Vagina (tissue), 2 donors: Measurements from ENCODE around the gene SLC29A3. TPM values are rescaled to one million over a fixed set of nuclear protein-coding genes. Genes with fewer than 3 reads are reported as not detected.

Experiments used
- DNase-seq, 2 donors: peaks; one replicate each; pipeline ENCODE4 v3.0.0-alpha.2; 2017; ENCODE audit errors: extremely low spot score in 2 of 2
- H3K27ac ChIP-seq: fragments of 200-600 bp; sonication (generic); one replicate; pipeline ENCODE4 v1.5.1; 2019
- H3K27me3 ChIP-seq: fragments of 200-600 bp; sonication (generic); one replicate; pipeline ENCODE4 v1.5.1; 2019
- H3K36me3 ChIP-seq, 2 donors: fragments of 200-600 bp; sonication (generic); one replicate each; pipeline ENCODE4 v1.5.1; 2017 to 2019
- H3K4me1 ChIP-seq: fragments of 200-600 bp; sonication (generic); one replicate; pipeline ENCODE4 v1.5.1; 2019
- H3K4me3 ChIP-seq, 2 donors: fragments of 200-600 bp; sonication (generic); 1 replicate in 1 of 2; 2 replicates in 1 of 2; pipeline ENCODE4 v1.5.1; 2016 to 2019
- H3K9me3 ChIP-seq: fragments of 200-600 bp; sonication (generic); one replicate; pipeline ENCODE4 v1.5.1; 2019
- POLR2A ChIP-seq, 2 donors: fragments of 450-650 bp; IDR thresholded peaks; one replicate each; pipeline ENCODE4 v1.6.1; 2017; ENCODE audit warnings: antibody characterized with exemption in 2 of 2, mild to moderate bottlenecking in 2 of 2, moderate library complexity in 2 of 2
- POLR2AphosphoS5 ChIP-seq, 2 donors: sonication (generic); formaldehyde crosslinking; IDR thresholded peaks; one replicate each; pipeline ENCODE4 v1.9.0; 2017; ENCODE audit warnings: antibody characterized with exemption in 2 of 2, mild to moderate bottlenecking in 2 of 2, low read depth in 1 of 2; ENCODE audit not compliant: insufficient read depth in 1 of 2
- intact Hi-C: fragments of 100-400 bp; cut with DNase I; formaldehyde crosslinking; loops from one replicate; pipeline ENCODE4 v1.15.1; 2023
- total RNA-seq: library from RNA; depleted of rRNA; stranded (reverse); fragments of >200 nt; gene quantifications from one replicate; pipeline ENCODE4 v1.2.3, GENCODE V29; 2016
- TF ChIP-seq, protein P1 (sequence below), 3 experiments: fragments of 450-650 bp in 2 of 3; fragments of 200-600 bp in 1 of 3; sonication (generic) in 1 of 3; IDR thresholded peaks; one replicate each; pipeline ENCODE4 v1.5.1; 2017 to 2019; ENCODE audit warnings: antibody characterized with exemption in 3 of 3, mild to moderate bottlenecking in 2 of 3, moderate library complexity in 2 of 3

SLC29A3 gene
- total RNA-seq, 1 donor from 2014 or later: 7.6 TPM

DNA sequence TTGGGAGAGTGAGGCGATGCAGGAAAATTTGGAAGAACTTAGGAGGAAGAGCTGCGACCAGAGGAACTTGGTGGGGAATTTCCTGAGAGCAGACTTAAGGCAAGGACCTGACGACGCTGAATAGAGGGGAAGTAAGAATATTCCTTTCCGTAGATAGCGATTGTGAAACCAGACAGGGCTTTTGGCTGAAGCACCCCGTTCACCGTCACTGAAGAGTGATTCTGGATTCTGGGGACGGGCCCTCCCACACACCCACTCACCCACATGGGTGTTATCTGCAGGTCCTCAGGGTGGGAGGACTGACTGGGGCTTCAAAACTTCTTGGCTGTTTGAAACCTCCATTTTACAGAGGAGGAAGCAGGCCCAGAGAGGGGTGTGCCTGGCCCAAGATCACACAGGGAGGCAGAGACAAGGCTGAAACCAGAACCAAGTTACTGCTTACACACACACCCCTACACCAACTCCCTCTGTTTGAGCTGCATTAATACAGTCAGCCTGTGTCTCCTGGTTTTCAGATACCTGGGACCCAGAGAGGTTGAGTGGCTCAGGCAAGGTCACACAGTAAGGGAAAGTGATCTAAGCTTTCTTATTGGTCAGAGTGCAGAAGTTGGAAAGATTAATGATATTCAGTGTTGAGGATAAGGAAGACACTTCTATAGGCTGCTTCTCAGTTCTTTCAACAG is 40.4 kb downstream of the SLC29A3 start:
- TF ChIP-seq POLR2AphosphoS5 (IDR thresholded peaks at IDR 0.05; ENCODE audit: insufficient read depth in 1 of 2, low read depth in 1 of 2): no peak
- intact Hi-C loops: no loop called here
- Histone ChIP-seq H3K9me3 (no peaks in the 10 kb centered on the region), H3K27ac (no peak overlapping the region), H3K36me3 (peaks cover 0 to 18% of the 10 kb centered on the region in 2 donors), H3K4me3 (no peak overlapping the region), H3K27me3 (no peaks in the 10 kb centered on the region), H3K4me1 (no peaks in the 10 kb centered on the region)
- peak in 1 of 2 donors; percentile 95 for DNase-seq

DNA sequence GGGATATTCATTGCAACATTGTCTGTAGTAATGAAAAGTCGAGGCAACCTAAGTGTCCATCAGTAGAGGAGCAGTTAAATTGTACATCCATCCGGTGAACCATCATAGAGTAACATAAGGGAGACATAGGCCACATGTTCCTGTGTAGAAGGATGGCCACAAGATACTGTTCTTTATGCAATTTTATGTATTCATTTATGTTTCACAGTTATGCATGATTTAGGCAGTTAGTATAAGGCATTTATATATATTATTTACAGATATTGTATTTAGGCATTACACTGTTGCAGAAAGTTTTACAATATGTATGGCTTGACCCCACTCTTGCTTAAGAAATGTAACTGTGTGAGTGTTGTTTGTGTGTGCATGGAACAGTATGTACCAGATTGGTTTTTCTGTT is 41.7 kb downstream of the SLC29A3 start:
- DNase-seq: no peak
- H3K27me3 ChIP-seq: no peaks in the 10 kb centered on the region
- TF ChIP-seq POLR2A (IDR thresholded peaks at IDR 0.05): no peak
- no peak for TF ChIP-seq POLR2AphosphoS5 (IDR thresholded peaks at IDR 0.05; ENCODE audit: insufficient read depth in 1 of 2, low read depth in 1 of 2)
- TF ChIP-seq, protein P1, sequence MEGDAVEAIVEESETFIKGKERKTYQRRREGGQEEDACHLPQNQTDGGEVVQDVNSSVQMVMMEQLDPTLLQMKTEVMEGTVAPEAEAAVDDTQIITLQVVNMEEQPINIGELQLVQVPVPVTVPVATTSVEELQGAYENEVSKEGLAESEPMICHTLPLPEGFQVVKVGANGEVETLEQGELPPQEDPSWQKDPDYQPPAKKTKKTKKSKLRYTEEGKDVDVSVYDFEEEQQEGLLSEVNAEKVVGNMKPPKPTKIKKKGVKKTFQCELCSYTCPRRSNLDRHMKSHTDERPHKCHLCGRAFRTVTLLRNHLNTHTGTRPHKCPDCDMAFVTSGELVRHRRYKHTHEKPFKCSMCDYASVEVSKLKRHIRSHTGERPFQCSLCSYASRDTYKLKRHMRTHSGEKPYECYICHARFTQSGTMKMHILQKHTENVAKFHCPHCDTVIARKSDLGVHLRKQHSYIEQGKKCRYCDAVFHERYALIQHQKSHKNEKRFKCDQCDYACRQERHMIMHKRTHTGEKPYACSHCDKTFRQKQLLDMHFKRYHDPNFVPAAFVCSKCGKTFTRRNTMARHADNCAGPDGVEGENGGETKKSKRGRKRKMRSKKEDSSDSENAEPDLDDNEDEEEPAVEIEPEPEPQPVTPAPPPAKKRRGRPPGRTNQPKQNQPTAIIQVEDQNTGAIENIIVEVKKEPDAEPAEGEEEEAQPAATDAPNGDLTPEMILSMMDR (IDR thresholded peaks at IDR 0.05): no peak
- intact Hi-C loops: no loop called here
- no peak overlapping the region for H3K4me3 ChIP-seq
- H3K9me3 ChIP-seq: no peaks in the 10 kb centered on the region
- no peaks in the 10 kb centered on the region for H3K4me1 ChIP-seq
- H3K36me3 ChIP-seq: peaks cover 0 to 18% of the 10 kb centered on the region in 2 donors
- H3K27ac ChIP-seq: no peak overlapping the region

DNA sequence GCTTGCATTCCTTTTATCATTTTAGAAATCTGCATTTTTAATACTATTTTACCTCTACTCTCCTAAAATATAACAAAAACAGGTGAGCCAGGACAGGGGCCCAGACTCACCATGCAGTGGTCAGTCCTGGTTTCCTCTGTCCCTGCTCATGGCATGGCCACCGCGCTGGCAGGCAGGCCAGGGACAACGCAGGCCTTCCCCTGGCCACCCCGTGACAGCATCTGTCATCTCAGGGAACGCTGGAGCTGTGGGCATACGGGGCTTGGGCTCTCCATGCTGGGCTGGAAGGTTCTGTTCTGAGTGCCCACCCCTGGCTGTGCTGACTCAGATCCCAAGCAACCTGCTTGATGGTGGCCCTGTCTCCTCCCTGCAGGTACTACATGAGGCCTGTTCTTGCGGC is 42.5 kb downstream of the SLC29A3 start:
- intact Hi-C loops: no loop called here
- Histone ChIP-seq H3K36me3 (peaks cover 0 to 11% of the 10 kb centered on the region in 2 donors), H3K9me3 (no peaks in the 10 kb centered on the region), H3K27me3 (no peaks in the 10 kb centered on the region), H3K27ac (no peak overlapping the region), H3K4me1 (no peaks in the 10 kb centered on the region), H3K4me3 (no peak overlapping the region)
- DNase-seq: no peak
- TF ChIP-seq POLR2AphosphoS5 (IDR thresholded peaks at IDR 0.05; ENCODE audit: insufficient read depth in 1 of 2, low read depth in 1 of 2) (no peak), POLR2A (IDR thresholded peaks at IDR 0.05) (no peak)
- TF ChIP-seq, protein P1 (IDR thresholded peaks at IDR 0.05): no peak

DNA sequence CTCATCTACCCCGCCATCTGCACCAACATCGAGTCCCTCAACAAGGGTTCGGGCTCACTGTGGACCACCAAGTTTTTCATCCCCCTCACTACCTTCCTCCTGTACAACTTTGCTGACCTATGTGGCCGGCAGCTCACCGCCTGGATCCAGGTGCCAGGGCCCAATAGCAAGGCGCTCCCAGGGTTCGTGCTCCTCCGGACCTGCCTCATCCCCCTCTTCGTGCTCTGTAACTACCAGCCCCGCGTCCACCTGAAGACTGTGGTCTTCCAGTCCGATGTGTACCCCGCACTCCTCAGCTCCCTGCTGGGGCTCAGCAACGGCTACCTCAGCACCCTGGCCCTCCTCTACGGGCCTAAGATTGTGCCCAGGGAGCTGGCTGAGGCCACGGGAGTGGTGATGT is 43.1 kb downstream of the SLC29A3 start:
- intact Hi-C loops: no loop called here
- Histone ChIP-seq H3K4me3 (no peak overlapping the region), H3K36me3 (peaks cover 0 to 8% of the 10 kb centered on the region in 2 donors), H3K4me1 (no peaks in the 10 kb centered on the region), H3K27me3 (no peaks in the 10 kb centered on the region), H3K9me3 (no peaks in the 10 kb centered on the region), H3K27ac (no peak overlapping the region)
- TF ChIP-seq POLR2A (IDR thresholded peaks at IDR 0.05) (no peak), POLR2AphosphoS5 (IDR thresholded peaks at IDR 0.05; ENCODE audit: insufficient read depth in 1 of 2, low read depth in 1 of 2) (no peak)
- TF ChIP-seq, protein P1 (IDR thresholded peaks at IDR 0.05): no peak
- no peak for DNase-seq

DNA sequence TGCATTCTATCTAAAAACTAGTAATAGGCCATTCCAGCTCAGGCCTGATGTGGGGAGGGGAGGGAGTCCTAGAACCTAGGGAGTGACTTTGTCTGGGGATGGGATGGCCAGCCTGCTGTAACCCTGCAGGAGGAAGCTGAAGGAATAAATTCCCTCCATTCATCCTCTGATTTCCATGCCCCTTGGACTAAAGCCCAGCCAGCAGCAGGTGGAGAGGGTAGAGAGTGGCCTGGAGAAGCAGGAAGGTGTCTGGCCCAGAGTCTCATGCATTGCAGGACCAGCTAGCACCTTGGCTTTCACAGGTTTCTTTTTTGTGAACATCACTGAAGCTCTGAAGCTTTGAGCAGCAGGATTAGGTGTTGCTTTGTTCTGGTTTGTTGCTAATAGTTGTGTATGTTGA is 44.9 kb downstream of the SLC29A3 start:
- Histone ChIP-seq H3K9me3 (no peaks in the 10 kb centered on the region), H3K27me3 (no peaks in the 10 kb centered on the region), H3K4me3 (no peak overlapping the region), H3K4me1 (no peaks in the 10 kb centered on the region), H3K36me3 (peaks cover 0 to 8% of the 10 kb centered on the region in 2 donors), H3K27ac (no peak overlapping the region)
- TF ChIP-seq, protein P1 (IDR thresholded peaks at IDR 0.05): no peak
- TF ChIP-seq POLR2AphosphoS5 (IDR thresholded peaks at IDR 0.05; ENCODE audit: insufficient read depth in 1 of 2, low read depth in 1 of 2): no peak
- TF ChIP-seq POLR2A (IDR thresholded peaks at IDR 0.05): no peak
- DNase-seq: no peak
- intact Hi-C loops: no loop called here
